CD4-positive, alpha-beta memory T cell (primary cell): ENCODE results near the gene SEC14L1. TPM values are rescaled to one million over a fixed set of nuclear protein-coding genes. Genes with fewer than 3 reads are reported as not detected.
A peak's percentile ranks its signal among the peaks of the same experiment; 100 is the strongest.
"Not testable (repeated sequence)": the region's sequence is repeated elsewhere in the genome, so short reads cannot be mapped to it uniquely, and the experiment has no call there.

ENCODE experiments used
- CTCF ChIA-PET: fragments of 350-600 bp; sonication (Branson Sonifier 250); formaldehyde crosslinking; loops from one replicate; lab custom pipeline; 2021; ENCODE audit warnings: inconsistent platforms; ENCODE audit not compliant: partially characterized antibody; lab: Charles Lee
- POLR2A ChIA-PET: fragments of 350-600 bp; sonication (Branson Sonifier 250); formaldehyde crosslinking; loops from one replicate; lab custom pipeline; 2021; ENCODE audit not compliant: partially characterized antibody; lab: Charles Lee
- DNase-seq, 5 donors: peaks; one replicate each; pipeline versions ENCODE4 v3.0.0 to v3.0.0-alpha.2; 2020 to 2022; ENCODE audit warnings: mixed read lengths in 1 of 5
- H3K27ac ChIP-seq: one replicate; pipeline ENCODE4 v1.7.0; 2013; ENCODE audit warnings: low read depth, low read length
- H3K27me3 ChIP-seq: 2 replicates; pipeline ENCODE4 v1.7.0; 2013; ENCODE audit warnings: mild to moderate bottlenecking, low read length, moderate library complexity; ENCODE audit not compliant: insufficient read depth
- H3K36me3 ChIP-seq: 2 replicates; pipeline ENCODE4 v1.7.0; 2013; ENCODE audit warnings: mild to moderate bottlenecking, low read length, moderate library complexity; ENCODE audit not compliant: insufficient read depth
- H3K4me1 ChIP-seq: 2 replicates; pipeline ENCODE4 v1.7.0; 2013; ENCODE audit warnings: mild to moderate bottlenecking, low read length, moderate library complexity; ENCODE audit not compliant: insufficient read depth
- H3K4me3 ChIP-seq, 2 donors: one replicate each; pipeline ENCODE4 v1.7.0; 2013; ENCODE audit warnings: low read length in 2 of 2, mild to moderate bottlenecking in 1 of 2
- H3K9me3 ChIP-seq, 2 donors: one replicate each; pipeline ENCODE4 v1.7.0; 2013; ENCODE audit warnings: low read length in 2 of 2, control low read depth in 1 of 2; ENCODE audit not compliant: control insufficient read depth in 1 of 2
- H3K27ac Mint-ChIP-seq, 7 donors: one replicate each; pipeline ENCODE4 v1.8.0; 2020 to 2021; ENCODE audit warnings: mixed read lengths in 7 of 7, mild to moderate bottlenecking in 6 of 7, inconsistent platforms in 3 of 7, moderate library complexity in 3 of 7
- H3K27me3 Mint-ChIP-seq, 2 donors: one replicate each; pipeline ENCODE4 v1.8.0; 2020 to 2021; ENCODE audit warnings: mixed read lengths in 2 of 2
- H3K36me3 Mint-ChIP-seq, 2 donors: one replicate each; pipeline ENCODE4 v1.8.0; 2020 to 2021; ENCODE audit warnings: mixed read lengths in 2 of 2, inconsistent platforms in 1 of 2, mild to moderate bottlenecking in 1 of 2
- H3K4me1 Mint-ChIP-seq, 4 donors: one replicate each; pipeline ENCODE4 v1.8.0; 2020 to 2021; ENCODE audit warnings: mixed read lengths in 4 of 4, mild to moderate bottlenecking in 1 of 4
- H3K4me3 Mint-ChIP-seq, 8 donors: one replicate each; pipeline ENCODE4 v1.8.0; 2020 to 2021; ENCODE audit warnings: mixed read lengths in 8 of 8, mild to moderate bottlenecking in 7 of 8, moderate library complexity in 6 of 8, inconsistent platforms in 3 of 8
- H3K9me3 Mint-ChIP-seq, 8 donors: one replicate each; pipeline ENCODE4 v1.8.0; 2020 to 2021; ENCODE audit warnings: mixed read lengths in 8 of 8, mild to moderate bottlenecking in 5 of 8, inconsistent platforms in 3 of 8, moderate library complexity in 1 of 8
- intact Hi-C: fragments of 100-400 bp; cut with micrococcal nuclease; formaldehyde crosslinking; loops from one replicate; pipeline ENCODE4 v1.15.1; 2023
- polyA plus RNA-seq, 2 donors: library from polyadenylated mRNA; unstranded; fragments of 300-500 nt; fragmentation: Illumina TruSeq; gene quantifications; one replicate each; pipeline ENCODE4 v1.2.3, GENCODE V29; 2021
- total RNA-seq, 2 experiments: library from RNA; stranded (reverse); gene quantifications; one replicate each; pipeline ENCODE4 v1.2.3, GENCODE V29; 2021

SEC14L1 gene
- total and polyA plus RNA-seq, 4 experiments from 2014 or later = 8.9 to 35.5 (median 25.9) TPM

GRCh38 chr17:77246110-77247047 is 105.6 kb downstream of the SEC14L1 start:
- Mint-ChIP-seq H3K9me3 (peaks cover 0 to 2% (median 0%) of the 10 kb centered on the region in 8 donors), H3K4me3 (peak overlapping the region in 7 of 8 donors; percentile 1 to 80 (median 61)), H3K4me1 (peaks cover 5 to 12% (median 6%) of the 10 kb centered on the region in 4 donors), H3K27ac (no peak overlapping the region), H3K27me3 (peaks cover 2 to 18% of the 10 kb centered on the region in 2 donors), H3K36me3 (no peaks in the 10 kb centered on the region)
- Histone ChIP-seq H3K36me3 (no peaks in the 10 kb centered on the region), H3K4me3 (peak overlapping the region in 1 of 2 donors; percentile 43), H3K9me3 (no peaks in the 10 kb centered on the region), H3K27ac (no peak overlapping the region), H3K4me1 (peaks cover 14% of the 10 kb centered on the region), H3K27me3 (no peaks in the 10 kb centered on the region)
- no peak for DNase-seq
- intact Hi-C loops = loop anchor here (1.0 to 5.0 kb wide), 3 partner anchors 160 to 379 kb away; partner anchors contain the start of gene MGAT5B
- ChIA-PET CTCF (no interaction called here), POLR2A (no interaction called here)

- peaks cover 5 to 12% (median 6%) of the 10 kb centered on the region in 4 donors for H3K4me1 Mint-ChIP-seq
- DNase-seq = peak; percentile 77 to 84 (median 80)
- H3K4me3 ChIP-seq = peak overlapping the region in 1 of 2 donors; percentile 43
- H3K4me3 Mint-ChIP-seq = peak overlapping the region; percentile 55 to 82 (median 65)
- intact Hi-C loops = loop anchor here (1.0 to 5.0 kb wide), 3 partner anchors 161 to 380 kb away; partner anchors contain the start of gene MGAT5B
- H3K9me3 ChIP-seq = no peaks in the 10 kb centered on the region
- H3K27me3 Mint-ChIP-seq = peaks cover 2 to 18% of the 10 kb centered on the region in 2 donors
- H3K27me3 ChIP-seq = no peaks in the 10 kb centered on the region
- no peaks in the 10 kb centered on the region for H3K36me3 Mint-ChIP-seq
- peaks cover 14% of the 10 kb centered on the region for H3K4me1 ChIP-seq
- ChIA-PET CTCF (interaction anchor here (1.4 to 4.2 kb wide), 3 partner anchors 160 to 168 kb away, joined by 3 to 56 read pairs (median 3); no protein-coding TSS in a partner anchor), POLR2A (no interaction called here)
- H3K27ac Mint-ChIP-seq = peak overlapping the region in 1 of 7 donors; percentile 88
- no peak overlapping the region for H3K27ac ChIP-seq
- H3K9me3 Mint-ChIP-seq = peaks cover 0 to 2% (median 0%) of the 10 kb centered on the region in 8 donors
- no peaks in the 10 kb centered on the region for H3K36me3 ChIP-seq
These were observed 106.3 kb downstream of the SEC14L1 start for GRCh38 chr17:77247048-77247541.

- Histone ChIP-seq H3K36me3 (no peaks in the 10 kb centered on the region), H3K9me3 (no peaks in the 10 kb centered on the region), H3K27me3 (no peaks in the 10 kb centered on the region), H3K27ac (no peak overlapping the region), H3K4me1 (peaks cover 14% of the 10 kb centered on the region), H3K4me3 (peak overlapping the region in 1 of 2 donors; percentile 43)
- Mint-ChIP-seq H3K9me3 (peaks cover 0 to 2% (median 0%) of the 10 kb centered on the region in 8 donors), H3K27me3 (peaks cover 2 to 15% of the 10 kb centered on the region in 2 donors), H3K4me3 (peak overlapping the region; percentile 48 to 82 (median 65)), H3K27ac (peak overlapping the region in 1 of 7 donors; percentile 7), H3K4me1 (peaks cover 5 to 12% (median 6%) of the 10 kb centered on the region in 4 donors), H3K36me3 (no peaks in the 10 kb centered on the region)
- CTCF ChIA-PET = interaction anchor here (1.2 to 4.2 kb wide), 4 partner anchors 13 to 169 kb away, joined by 3 to 56 read pairs (median 4); no protein-coding TSS in a partner anchor
- DNase-seq = no peak
- POLR2A ChIA-PET = interaction anchor here (1.3 kb wide), 1 partner anchor 161 kb away, joined by 4 read pairs; no protein-coding TSS in a partner anchor
- intact Hi-C loops = loop anchor here (1.0 to 5.0 kb wide), 3 partner anchors 161 to 380 kb away; partner anchors contain the start of gene MGAT5B
These were observed 106.8 kb downstream of the SEC14L1 start for GRCh38 chr17:77247609-77248008.

- H3K9me3 ChIP-seq = no peaks in the 10 kb centered on the region
- no peaks in the 10 kb centered on the region for H3K36me3 ChIP-seq
- Mint-ChIP-seq H3K4me3 (peak overlapping the region in 2 of 8 donors; percentile 41 to 43), H3K9me3 (peaks cover 0 to 2% (median 0%) of the 10 kb centered on the region in 8 donors), H3K27me3 (peaks cover 2 to 15% of the 10 kb centered on the region in 2 donors), H3K27ac (peak overlapping the region in 1 of 7 donors; percentile 50), H3K4me1 (peaks cover 5 to 12% (median 6%) of the 10 kb centered on the region in 4 donors), H3K36me3 (no peaks in the 10 kb centered on the region)
- CTCF ChIA-PET = interaction anchor here (1.2 to 4.2 kb wide), 4 partner anchors 14 to 170 kb away, joined by 3 to 56 read pairs (median 4); no protein-coding TSS in a partner anchor
- POLR2A ChIA-PET = interaction anchor here (1.3 kb wide), 1 partner anchor 162 kb away, joined by 4 read pairs; no protein-coding TSS in a partner anchor
- no peak for DNase-seq
- no peaks in the 10 kb centered on the region for H3K27me3 ChIP-seq
- H3K4me1 ChIP-seq = peaks cover 14% of the 10 kb centered on the region
- H3K27ac ChIP-seq = no peak overlapping the region
- H3K4me3 ChIP-seq = no peak overlapping the region
- intact Hi-C loops = loop anchor here (5.0 kb wide), 2 partner anchors 236 to 381 kb away; partner anchors contain the start of gene MGAT5B
These were observed 107.7 kb downstream of the SEC14L1 start for GRCh38 chr17:77248216-77249114.

- ChIA-PET POLR2A (no interaction called here), CTCF (no interaction called here)
- H3K27ac Mint-ChIP-seq = peak overlapping the region in 1 of 7 donors; percentile 72
These were observed 110.9 kb downstream of the SEC14L1 start for GRCh38 chr17:77251622-77252183.

GRCh38 chr17:77252306-77252705 is 111.5 kb downstream of the SEC14L1 start:
- intact Hi-C loops, H3K9me3 Mint-ChIP-seq, H3K36me3 ChIP-seq, H3K27ac Mint-ChIP-seq, H3K4me3 Mint-ChIP-seq, POLR2A ChIA-PET, H3K4me1 Mint-ChIP-seq, CTCF ChIA-PET, H3K36me3 Mint-ChIP-seq, H3K4me1 ChIP-seq, H3K4me3 ChIP-seq, DNase-seq, H3K27ac ChIP-seq, H3K27me3 ChIP-seq, H3K9me3 ChIP-seq: not testable (repeated sequence)
- peaks cover 5 to 14% of the 10 kb centered on the region in 2 donors for H3K27me3 Mint-ChIP-seq

More at GRCh38 chr17:77251622-77252183, 110.9 kb downstream of the SEC14L1 start:
- peaks cover 0 to 6% (median 2%) of the 10 kb centered on the region in 4 donors for H3K4me1 Mint-ChIP-seq
- Histone ChIP-seq H3K4me1 (peaks cover 8% of the 10 kb centered on the region), H3K9me3 (no peaks in the 10 kb centered on the region), H3K27ac (no peak overlapping the region), H3K27me3 (peaks cover 5% of the 10 kb centered on the region), H3K36me3 (no peaks in the 10 kb centered on the region), H3K4me3 (no peak overlapping the region)
- intact Hi-C loops = no loop called here
- peaks cover 5 to 14% of the 10 kb centered on the region in 2 donors for H3K27me3 Mint-ChIP-seq
- DNase-seq = no peak
- peaks cover 0 to 2% (median 0%) of the 10 kb centered on the region in 8 donors for H3K9me3 Mint-ChIP-seq
- H3K4me3 Mint-ChIP-seq = no peak overlapping the region
- no peaks in the 10 kb centered on the region for H3K36me3 Mint-ChIP-seq
